Loucy (cell line): ENCODE data around the gene TOP1.

ENCODE experiments used
- CTCF ChIP-seq: fragments of 200-600 bp; sonication (generic); conservative IDR thresholded peaks from 2 replicates; pipeline ENCODE4 v1.5.1; 2014; ENCODE audit warnings: mild to moderate bottlenecking, antibody characterized with exemption, low read length
- EZH2phosphoT487 ChIP-seq: fragments of 200-600 bp; IDR thresholded peaks from 2 replicates; pipeline ENCODE4 v1.6.1; 2018; ENCODE audit warnings: antibody characterized with exemption, mild to moderate bottlenecking, moderate library complexity, borderline replicate concordance

GRCh38 chr20:41018153-41018552 lies 10.5 kb upstream of the TOP1 start:
- TF ChIP-seq CTCF = no peak
- TF ChIP-seq EZH2phosphoT487 = no peak
